Measurements from ENCODE around the gene RGS4.

Gene RGS4

DNA sequence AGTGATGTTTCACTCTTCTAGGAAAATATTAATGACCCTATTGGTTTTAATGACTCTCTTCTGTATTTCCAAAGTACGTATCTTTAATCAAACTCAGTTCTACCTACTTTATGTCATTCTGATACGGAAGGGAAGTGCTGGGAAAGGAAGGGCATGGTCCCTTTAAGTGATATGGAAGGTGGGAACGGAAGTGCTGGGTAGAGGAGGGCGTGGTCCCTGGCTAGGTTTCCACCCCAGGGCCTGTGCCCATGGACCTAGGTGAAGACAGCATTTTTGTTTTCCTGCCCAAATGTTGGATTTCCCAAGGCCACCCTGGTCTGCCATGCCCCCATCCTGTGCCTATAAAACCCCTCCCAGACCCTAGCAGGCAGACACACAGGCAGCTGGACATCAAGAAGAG is 24.0 kb downstream of the RGS4 start:
- DNase-seq (ENCODE audit: low read depth) = no peak
- TF ChIP-seq, protein P1, sequence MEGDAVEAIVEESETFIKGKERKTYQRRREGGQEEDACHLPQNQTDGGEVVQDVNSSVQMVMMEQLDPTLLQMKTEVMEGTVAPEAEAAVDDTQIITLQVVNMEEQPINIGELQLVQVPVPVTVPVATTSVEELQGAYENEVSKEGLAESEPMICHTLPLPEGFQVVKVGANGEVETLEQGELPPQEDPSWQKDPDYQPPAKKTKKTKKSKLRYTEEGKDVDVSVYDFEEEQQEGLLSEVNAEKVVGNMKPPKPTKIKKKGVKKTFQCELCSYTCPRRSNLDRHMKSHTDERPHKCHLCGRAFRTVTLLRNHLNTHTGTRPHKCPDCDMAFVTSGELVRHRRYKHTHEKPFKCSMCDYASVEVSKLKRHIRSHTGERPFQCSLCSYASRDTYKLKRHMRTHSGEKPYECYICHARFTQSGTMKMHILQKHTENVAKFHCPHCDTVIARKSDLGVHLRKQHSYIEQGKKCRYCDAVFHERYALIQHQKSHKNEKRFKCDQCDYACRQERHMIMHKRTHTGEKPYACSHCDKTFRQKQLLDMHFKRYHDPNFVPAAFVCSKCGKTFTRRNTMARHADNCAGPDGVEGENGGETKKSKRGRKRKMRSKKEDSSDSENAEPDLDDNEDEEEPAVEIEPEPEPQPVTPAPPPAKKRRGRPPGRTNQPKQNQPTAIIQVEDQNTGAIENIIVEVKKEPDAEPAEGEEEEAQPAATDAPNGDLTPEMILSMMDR (IDR thresholded peaks at IDR 0.05; ENCODE audit: low read length, missing control alignments) = no peak

GRCh38 chr1:163093579-163093978 is 24.4 kb downstream of the RGS4 start:
- no peak for DNase-seq (ENCODE audit: low read depth)
- H3K4me3 ChIP-seq (replicated peaks; ENCODE audit: low read depth, low read length) = no peak overlapping the region
- TF ChIP-seq, protein P1 (IDR thresholded peaks at IDR 0.05; ENCODE audit: low read length, missing control alignments) = no peak

More for the DNA sequence above, 24.0 kb downstream of the RGS4 start:
- no peak overlapping the region for H3K4me3 ChIP-seq (replicated peaks; ENCODE audit: low read depth, low read length)

DNA sequence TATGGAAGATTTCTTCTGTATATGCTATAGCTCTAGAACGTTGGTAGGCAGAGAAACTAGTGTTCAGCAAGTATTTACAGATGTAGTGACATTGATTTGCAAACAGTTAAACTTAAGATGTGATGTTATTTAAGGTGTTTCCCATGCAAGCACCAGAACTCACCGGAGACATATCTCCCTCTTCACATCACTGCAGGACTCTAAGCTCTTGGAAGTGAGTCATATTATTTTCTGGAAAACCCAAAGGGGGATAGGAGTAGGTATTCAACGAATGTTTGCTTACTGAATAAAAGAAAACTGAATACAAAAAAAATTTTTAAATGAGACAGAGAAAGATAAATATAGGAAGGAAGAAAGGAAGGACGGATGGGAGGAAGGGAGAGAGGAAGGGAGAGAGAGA is 25.0 kb downstream of the RGS4 start:
- H3K4me3 ChIP-seq (replicated peaks; ENCODE audit: low read depth, low read length) = no peak overlapping the region
- TF ChIP-seq, protein P1 (IDR thresholded peaks at IDR 0.05; ENCODE audit: low read length, missing control alignments) = no peak
- DNase-seq (ENCODE audit: low read depth) = no peak

GRCh38 chr1:163094589-163094988 is 25.4 kb downstream of the RGS4 start:
- no peak for DNase-seq (ENCODE audit: low read depth)
- TF ChIP-seq, protein P1 (IDR thresholded peaks at IDR 0.05; ENCODE audit: low read length, missing control alignments) = no peak
- H3K4me3 ChIP-seq (replicated peaks; ENCODE audit: low read depth, low read length) = no peak overlapping the region

- no peak overlapping the region for H3K4me3 ChIP-seq (replicated peaks; ENCODE audit: low read depth, low read length)
- no peak for DNase-seq (ENCODE audit: low read depth)
- TF ChIP-seq, protein P1 (IDR thresholded peaks at IDR 0.05; ENCODE audit: low read length, missing control alignments) = no peak
Observed at GRCh38 chr1:163095213-163095612, 26.1 kb downstream of the RGS4 start.

DNA sequence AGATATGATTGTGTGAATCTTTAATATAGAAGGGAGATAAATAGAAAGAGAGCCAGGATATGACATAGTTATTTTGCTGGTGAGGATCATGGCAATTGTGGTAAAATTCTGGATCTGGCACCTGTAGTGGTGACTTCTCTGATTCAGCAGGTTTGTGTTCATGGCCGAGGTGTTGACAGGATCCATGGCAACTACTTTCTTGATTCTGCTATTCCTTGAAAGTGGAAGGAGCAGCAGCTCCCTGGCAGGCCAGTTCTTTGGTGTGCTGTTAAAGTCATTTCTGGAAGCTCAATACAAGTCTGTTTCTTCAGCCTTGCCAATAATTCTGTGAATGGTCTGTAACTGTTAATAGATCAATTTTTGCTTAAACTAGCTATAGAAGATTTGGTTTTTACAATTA is 33.4 kb downstream of the RGS4 start:
- TF ChIP-seq, protein P1 (IDR thresholded peaks at IDR 0.05; ENCODE audit: low read length, missing control alignments) = no peak
- no peak for DNase-seq (ENCODE audit: low read depth)
- H3K4me3 ChIP-seq (replicated peaks; ENCODE audit: low read depth, low read length) = no peak overlapping the region

DNA sequence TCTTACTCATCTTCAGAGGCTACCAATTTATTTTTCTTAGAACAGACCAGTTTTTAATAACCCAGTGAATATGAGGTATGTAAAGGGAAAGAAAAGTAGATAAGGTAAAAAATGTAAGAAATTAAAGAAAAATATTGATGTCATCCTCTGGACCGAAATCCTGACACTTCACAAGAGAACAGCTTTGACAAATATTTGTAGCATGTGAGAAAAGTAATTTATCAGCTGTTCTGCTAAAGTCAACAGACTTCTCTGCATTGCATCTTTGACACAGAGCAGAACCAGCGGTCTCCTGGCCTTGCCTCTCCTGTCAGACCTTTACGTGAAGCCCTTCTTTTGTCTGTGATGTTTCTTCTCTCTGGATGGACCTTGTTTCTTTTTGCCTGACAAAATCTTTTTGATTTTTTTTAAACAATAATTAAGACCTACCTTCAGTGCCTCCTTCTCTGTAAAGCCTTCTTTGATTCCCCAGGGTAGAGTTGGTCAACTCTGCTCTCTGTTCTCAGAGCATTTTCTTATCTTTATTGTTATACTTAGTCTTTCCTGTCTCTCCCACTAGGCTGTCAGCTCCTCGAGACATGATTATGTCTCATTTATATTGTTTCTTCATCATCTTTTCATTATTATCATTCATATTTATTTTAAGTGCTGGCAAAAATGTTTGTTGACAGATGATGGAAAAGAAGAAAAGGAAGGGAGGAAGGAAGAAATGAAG is 35.4 kb downstream of the RGS4 start:
- peak; percentile 40 for DNase-seq (ENCODE audit: low read depth)
- TF ChIP-seq, protein P1 (IDR thresholded peaks at IDR 0.05; ENCODE audit: low read length, missing control alignments) = no peak
- no peak overlapping the region for H3K4me3 ChIP-seq (replicated peaks; ENCODE audit: low read depth, low read length)
